Suprapubic skin (tissue), 4 donors: ENCODE data around the gene KIAA1328. TPM values are rescaled to one million over a fixed set of nuclear protein-coding genes. Genes with fewer than 3 reads are reported as not detected.

Source experiments
- DNase-seq, 2 donors: peaks; one replicate each; pipeline ENCODE4 v3.0.0-alpha.2; 2019; ENCODE audit warnings: low spot score in 2 of 2
- H3K27ac ChIP-seq: fragments of 200-600 bp; sonication (generic); one replicate; pipeline ENCODE4 v1.5.1; 2019
- H3K27me3 ChIP-seq: fragments of 200-600 bp; sonication (generic); one replicate; pipeline ENCODE4 v1.5.1; 2019
- H3K36me3 ChIP-seq: fragments of 200-600 bp; sonication (generic); one replicate; pipeline ENCODE4 v1.5.1; 2019
- H3K4me1 ChIP-seq: fragments of 200-600 bp; sonication (generic); one replicate; pipeline ENCODE4 v1.5.1; 2019
- H3K4me3 ChIP-seq: fragments of 200-600 bp; sonication (generic); one replicate; pipeline ENCODE4 v1.5.1; 2019; ENCODE audit warnings: mild to moderate bottlenecking
- H3K9me3 ChIP-seq: fragments of 200-600 bp; sonication (generic); one replicate; pipeline ENCODE4 v1.5.1; 2019
- CTCF ChIP-seq, 2 donors: fragments of 200-600 bp in 1 of 2; fragments of 450-650 bp in 1 of 2; sonication (generic) in 1 of 2; IDR thresholded peaks; one replicate each; pipeline ENCODE4 v1.5.1; 2016 to 2019; ENCODE audit warnings: antibody characterized with exemption in 2 of 2, mild to moderate bottlenecking in 1 of 2, moderate library complexity in 1 of 2
- EP300 ChIP-seq: sonication (generic); formaldehyde crosslinking; IDR thresholded peaks from one replicate; pipeline ENCODE4 v1.6.1; 2017; ENCODE audit warnings: antibody characterized with exemption
- POLR2A ChIP-seq, 2 donors: fragments of 450-650 bp; IDR thresholded peaks; one replicate each; pipeline ENCODE4 v1.6.1; 2017; ENCODE audit warnings: antibody characterized with exemption in 2 of 2, mild to moderate bottlenecking in 2 of 2, moderate library complexity in 2 of 2
- POLR2AphosphoS5 ChIP-seq, 3 donors: sonication (generic); formaldehyde crosslinking; IDR thresholded peaks; one replicate each; pipeline ENCODE4 v1.6.1; 2017; ENCODE audit warnings: antibody characterized with exemption in 3 of 3
- WGBS: methylation state at CpG from one replicate; pipeline ENCODE4 v1.1.5; 2018; 5-methylcytosine and 5-hydroxymethylcytosine counted together
- total RNA-seq, 4 donors: library from RNA; depleted of rRNA; stranded (reverse); fragments of >200 nt; gene quantifications; one replicate each; pipeline ENCODE4 v1.1.0, GENCODE V29; 2016

Gene KIAA1328
- total RNA-seq, 4 donors from 2014 or later, result 14.5 to 55.7 (median 21.6) TPM

- peaks cover 14% of the 10 kb centered on the region for H3K4me1 ChIP-seq
- H3K9me3 ChIP-seq, result no peaks in the 10 kb centered on the region
- H3K27me3 ChIP-seq, result peaks cover 82% of the 10 kb centered on the region
- no peaks in the 10 kb centered on the region for H3K36me3 ChIP-seq
- DNase-seq, result no peak
- 28% methylated on average over 13 of the region's 83 CpGs for WGBS
- no peak for TF ChIP-seq EP300
- TF ChIP-seq POLR2AphosphoS5 (IDR thresholded peaks at IDR 0.05), result no peak
- TF ChIP-seq CTCF (IDR thresholded peaks at IDR 0.05), result no peak
- TF ChIP-seq POLR2A (IDR thresholded peaks at IDR 0.05), result no peak
- peak overlapping the region; percentile 45 for H3K4me3 ChIP-seq
- H3K27ac ChIP-seq, result no peak overlapping the region
These were observed 424.7 kb downstream of the KIAA1328 start for GRCh38 chr18:37253394-37254235.

DNA sequence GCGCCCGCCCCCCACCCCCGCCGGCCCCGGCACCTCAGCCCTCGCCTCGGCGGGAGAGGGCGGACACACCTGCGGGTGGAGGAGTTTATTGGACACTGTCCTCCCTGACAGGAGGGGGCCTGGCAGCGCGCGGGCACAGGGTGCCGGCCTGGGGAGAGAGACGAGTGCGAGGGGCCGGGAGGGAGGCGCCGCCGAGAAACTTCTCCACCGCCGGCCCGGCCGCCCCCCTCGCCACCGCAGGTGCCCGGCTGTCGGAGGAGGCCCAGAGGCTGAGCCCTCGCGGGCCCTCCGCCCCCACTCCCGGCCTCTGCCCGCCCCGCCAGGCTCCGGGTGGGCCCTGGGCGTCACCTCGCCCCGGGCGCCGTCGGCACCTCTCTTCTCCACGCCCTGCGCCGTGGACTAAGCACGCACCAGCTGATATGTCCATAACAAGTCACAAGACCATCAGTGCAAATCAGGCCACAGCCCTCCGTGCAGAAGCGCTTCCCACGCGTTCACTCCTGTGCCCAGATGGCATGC is 425.4 kb downstream of the KIAA1328 start:
- DNase-seq, result no peak
- Histone ChIP-seq H3K4me3 (peak overlapping the region; percentile 45), H3K4me1 (peaks cover 14% of the 10 kb centered on the region), H3K27ac (no peak overlapping the region), H3K36me3 (no peaks in the 10 kb centered on the region), H3K9me3 (no peaks in the 10 kb centered on the region), H3K27me3 (peaks cover 87% of the 10 kb centered on the region)
- no peak for TF ChIP-seq POLR2AphosphoS5 (IDR thresholded peaks at IDR 0.05)
- TF ChIP-seq EP300, result no peak
- TF ChIP-seq POLR2A (IDR thresholded peaks at IDR 0.05), result no peak
- no peak for TF ChIP-seq CTCF (IDR thresholded peaks at IDR 0.05)
- 8% methylated on average over 7 of the region's 49 CpGs for WGBS

DNA sequence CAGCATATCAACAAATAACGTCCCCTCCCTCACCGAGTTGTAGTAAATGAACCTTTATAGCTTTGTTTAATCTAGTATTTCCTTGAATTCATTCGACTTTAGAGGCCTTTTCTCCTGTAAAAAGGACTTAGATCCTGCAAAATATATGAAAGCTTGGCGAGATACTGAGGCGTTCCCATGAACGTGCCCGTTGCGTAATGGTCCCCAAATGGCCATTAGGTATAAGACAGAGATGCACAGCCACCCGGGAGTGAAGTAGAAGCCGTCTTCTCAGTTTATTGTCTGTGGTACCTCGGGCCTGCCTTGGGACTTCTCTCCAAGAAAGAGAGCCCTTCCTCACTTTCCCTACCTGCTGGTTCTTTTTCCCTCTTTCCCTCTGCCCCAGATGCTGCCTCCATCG is 426.0 kb downstream of the KIAA1328 start:
- WGBS, result 81% methylated on average over 12 of the region's 12 CpGs
- Histone ChIP-seq H3K27ac (no peak overlapping the region), H3K27me3 (peaks cover 89% of the 10 kb centered on the region), H3K9me3 (no peaks in the 10 kb centered on the region), H3K36me3 (no peaks in the 10 kb centered on the region), H3K4me1 (peaks cover 14% of the 10 kb centered on the region), H3K4me3 (no peak overlapping the region)
- no peak for DNase-seq
- no peak for TF ChIP-seq EP300
- TF ChIP-seq POLR2A (IDR thresholded peaks at IDR 0.05), result no peak
- no peak for TF ChIP-seq CTCF (IDR thresholded peaks at IDR 0.05)
- TF ChIP-seq POLR2AphosphoS5 (IDR thresholded peaks at IDR 0.05), result no peak

DNA sequence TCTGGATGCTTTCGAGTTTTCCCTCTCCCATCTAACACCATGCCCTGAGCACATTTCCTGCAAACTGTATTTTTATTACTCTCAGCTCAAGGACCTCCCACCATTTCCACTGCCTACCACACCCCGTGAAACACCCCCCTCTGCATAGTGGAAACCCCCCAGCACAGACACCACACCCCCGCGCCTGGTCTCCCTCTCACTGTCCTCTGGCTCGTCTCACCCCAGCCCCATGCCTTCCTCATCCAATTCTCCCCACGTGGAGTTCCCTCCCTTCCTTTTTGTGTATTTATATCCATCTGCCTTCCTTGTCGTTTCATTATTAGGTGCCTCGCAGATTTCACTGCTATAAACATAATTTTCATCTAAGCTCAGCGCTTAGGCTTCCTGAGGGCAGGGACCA is 429.2 kb downstream of the KIAA1328 start:
- H3K4me1 ChIP-seq, result peaks cover 14% of the 10 kb centered on the region
- peaks cover 70% of the 10 kb centered on the region for H3K27me3 ChIP-seq
- no peaks in the 10 kb centered on the region for H3K36me3 ChIP-seq
- no peak for DNase-seq
- 29% methylated on average over 9 of the region's 9 CpGs for WGBS
- no peak for TF ChIP-seq POLR2AphosphoS5 (IDR thresholded peaks at IDR 0.05)
- TF ChIP-seq EP300, result no peak
- TF ChIP-seq CTCF (IDR thresholded peaks at IDR 0.05), result no peak
- no peak for TF ChIP-seq POLR2A (IDR thresholded peaks at IDR 0.05)
- H3K27ac ChIP-seq, result no peak overlapping the region
- no peak overlapping the region for H3K4me3 ChIP-seq
- H3K9me3 ChIP-seq, result no peaks in the 10 kb centered on the region

- Histone ChIP-seq H3K9me3 (no peaks in the 10 kb centered on the region), H3K27ac (no peak overlapping the region), H3K27me3 (peaks cover 63% of the 10 kb centered on the region), H3K4me1 (peaks cover 8% of the 10 kb centered on the region), H3K36me3 (no peaks in the 10 kb centered on the region), H3K4me3 (no peak overlapping the region)
- no peak for TF ChIP-seq CTCF (IDR thresholded peaks at IDR 0.05)
- no peak for TF ChIP-seq POLR2A (IDR thresholded peaks at IDR 0.05)
- no peak for TF ChIP-seq POLR2AphosphoS5 (IDR thresholded peaks at IDR 0.05)
- TF ChIP-seq EP300, result no peak
- WGBS, result 56% methylated on average over 11 of the region's 11 CpGs
- DNase-seq, result no peak
These were observed 429.9 kb downstream of the KIAA1328 start for GRCh38 chr18:37258819-37259218.
